GM10266 (cell line): ENCODE measurements around the gene CAVIN1.
"Not testable (repeated sequence)": the region's sequence is repeated elsewhere in the genome, so short reads cannot be mapped to it uniquely, and the experiment has no call there.

Experiments used
- DNase-seq: peaks from one replicate; pipeline ENCODE4 v3.0.0; 2012; ENCODE audit errors: extremely low spot score
- TF ChIP-seq, protein P1 (sequence below): IDR thresholded peaks from 2 replicates; pipeline ENCODE4 v1.5.1; 2012; ENCODE audit warnings: mild to moderate bottlenecking, low read depth; ENCODE audit not compliant: control insufficient read depth, insufficient read depth; ENCODE audit errors: missing control alignments

CAVIN1 gene

DNA sequence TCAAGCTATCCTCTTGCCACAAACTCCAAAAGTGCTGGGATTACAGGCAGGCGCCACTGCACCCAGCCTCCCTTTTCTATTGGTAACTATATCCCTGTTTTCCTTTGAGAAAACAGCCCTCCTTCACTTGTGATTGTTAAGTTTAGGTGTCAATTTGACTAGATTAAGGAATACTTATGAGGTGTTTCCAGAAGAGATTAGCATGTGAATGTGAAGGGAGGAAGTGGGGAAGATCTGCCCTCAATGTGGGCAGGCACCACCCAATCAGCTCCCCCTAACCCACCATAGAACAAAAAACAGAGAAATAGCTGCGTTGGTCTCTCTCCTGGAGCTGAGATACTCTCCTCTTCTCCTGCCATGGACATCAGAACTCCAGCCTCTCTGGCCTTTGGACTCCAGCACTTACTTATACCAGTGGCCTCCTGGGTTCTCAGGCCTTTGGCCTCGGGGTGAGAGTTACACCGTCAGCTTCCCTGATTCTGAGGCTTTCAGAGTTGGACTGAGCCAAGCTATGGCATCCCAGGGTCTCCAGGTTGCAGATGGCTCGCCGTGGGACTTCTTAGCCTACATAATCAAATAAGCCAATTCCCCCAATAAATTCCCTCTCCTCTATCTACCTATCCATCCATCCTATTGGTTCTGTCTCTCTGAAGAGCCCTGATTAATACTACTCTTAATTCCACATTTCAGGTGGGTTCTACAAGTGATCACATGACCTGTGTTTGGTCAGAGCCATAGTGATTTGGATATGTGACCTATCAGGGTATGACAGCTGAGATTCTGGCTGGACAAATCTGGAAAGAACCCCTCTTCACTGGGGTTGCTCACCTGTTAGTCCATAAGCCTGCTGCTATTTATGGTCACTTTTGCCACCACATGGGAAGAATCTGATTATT is 22.9 kb downstream of the CAVIN1 start:
- no peak for DNase-seq
- TF ChIP-seq, protein P1, sequence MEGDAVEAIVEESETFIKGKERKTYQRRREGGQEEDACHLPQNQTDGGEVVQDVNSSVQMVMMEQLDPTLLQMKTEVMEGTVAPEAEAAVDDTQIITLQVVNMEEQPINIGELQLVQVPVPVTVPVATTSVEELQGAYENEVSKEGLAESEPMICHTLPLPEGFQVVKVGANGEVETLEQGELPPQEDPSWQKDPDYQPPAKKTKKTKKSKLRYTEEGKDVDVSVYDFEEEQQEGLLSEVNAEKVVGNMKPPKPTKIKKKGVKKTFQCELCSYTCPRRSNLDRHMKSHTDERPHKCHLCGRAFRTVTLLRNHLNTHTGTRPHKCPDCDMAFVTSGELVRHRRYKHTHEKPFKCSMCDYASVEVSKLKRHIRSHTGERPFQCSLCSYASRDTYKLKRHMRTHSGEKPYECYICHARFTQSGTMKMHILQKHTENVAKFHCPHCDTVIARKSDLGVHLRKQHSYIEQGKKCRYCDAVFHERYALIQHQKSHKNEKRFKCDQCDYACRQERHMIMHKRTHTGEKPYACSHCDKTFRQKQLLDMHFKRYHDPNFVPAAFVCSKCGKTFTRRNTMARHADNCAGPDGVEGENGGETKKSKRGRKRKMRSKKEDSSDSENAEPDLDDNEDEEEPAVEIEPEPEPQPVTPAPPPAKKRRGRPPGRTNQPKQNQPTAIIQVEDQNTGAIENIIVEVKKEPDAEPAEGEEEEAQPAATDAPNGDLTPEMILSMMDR = no peak

DNA sequence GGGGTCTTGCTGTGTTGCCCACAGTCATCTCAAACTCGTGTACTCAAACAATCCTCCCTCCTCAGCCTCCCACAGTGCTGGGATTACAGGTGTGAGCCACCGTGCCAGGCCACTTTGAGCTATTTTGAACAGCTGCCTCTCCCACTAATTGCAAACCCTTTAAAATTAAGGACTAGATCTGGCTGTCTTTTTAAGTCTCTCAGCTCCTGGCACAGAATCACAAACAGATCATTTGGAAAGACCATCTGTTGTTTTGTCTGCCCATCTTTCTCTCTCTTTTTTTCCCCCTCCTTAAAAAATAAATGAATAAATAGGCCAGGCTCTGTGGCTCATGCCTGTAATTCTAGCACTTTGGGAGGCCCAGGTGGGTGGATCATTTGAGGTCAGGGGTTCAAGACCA is 23.9 kb downstream of the CAVIN1 start:
- TF ChIP-seq, protein P1 = no peak
- DNase-seq = no peak

DNA sequence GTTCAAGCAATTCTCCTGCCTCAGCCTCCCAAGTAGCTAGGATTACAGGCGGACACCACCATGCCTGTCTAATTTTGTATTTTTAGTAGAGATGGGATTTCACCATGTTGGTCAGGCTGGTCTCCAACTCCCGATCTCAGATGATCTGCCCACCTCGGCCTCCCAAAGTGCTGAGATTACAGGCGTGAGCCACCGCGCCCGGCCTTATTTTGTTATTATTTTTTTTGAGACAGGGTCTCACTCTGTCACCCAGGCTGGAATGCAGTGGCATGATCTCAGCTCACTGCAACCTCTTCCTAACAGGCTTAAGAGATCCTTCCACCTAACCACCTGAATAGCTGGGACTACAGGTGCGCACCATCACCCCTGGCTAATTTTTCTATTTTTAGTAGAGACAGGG is 27.5 kb downstream of the CAVIN1 start:
- not testable (repeated sequence) for DNase-seq

DNA sequence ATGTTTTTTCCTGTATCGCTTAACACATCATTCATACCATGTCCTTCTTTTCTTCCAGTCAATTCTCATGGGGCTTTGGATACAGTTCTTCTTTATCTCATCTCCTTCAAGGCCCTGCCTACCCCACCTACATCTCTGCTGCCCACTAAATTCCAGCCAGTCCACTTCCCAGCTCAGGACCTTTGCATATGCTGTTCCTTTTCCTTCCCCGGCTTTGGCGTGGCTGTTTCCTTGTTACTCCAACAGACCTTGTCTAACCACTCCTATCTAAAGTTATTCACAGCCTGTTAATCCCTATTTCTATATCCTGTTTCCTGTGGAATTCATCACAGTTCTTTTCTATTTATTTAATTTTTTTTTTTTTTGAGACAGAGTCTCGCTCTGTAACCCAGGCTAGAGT is 28.2 kb downstream of the CAVIN1 start:
- DNase-seq = no peak
- TF ChIP-seq, protein P1 = no peak

DNA sequence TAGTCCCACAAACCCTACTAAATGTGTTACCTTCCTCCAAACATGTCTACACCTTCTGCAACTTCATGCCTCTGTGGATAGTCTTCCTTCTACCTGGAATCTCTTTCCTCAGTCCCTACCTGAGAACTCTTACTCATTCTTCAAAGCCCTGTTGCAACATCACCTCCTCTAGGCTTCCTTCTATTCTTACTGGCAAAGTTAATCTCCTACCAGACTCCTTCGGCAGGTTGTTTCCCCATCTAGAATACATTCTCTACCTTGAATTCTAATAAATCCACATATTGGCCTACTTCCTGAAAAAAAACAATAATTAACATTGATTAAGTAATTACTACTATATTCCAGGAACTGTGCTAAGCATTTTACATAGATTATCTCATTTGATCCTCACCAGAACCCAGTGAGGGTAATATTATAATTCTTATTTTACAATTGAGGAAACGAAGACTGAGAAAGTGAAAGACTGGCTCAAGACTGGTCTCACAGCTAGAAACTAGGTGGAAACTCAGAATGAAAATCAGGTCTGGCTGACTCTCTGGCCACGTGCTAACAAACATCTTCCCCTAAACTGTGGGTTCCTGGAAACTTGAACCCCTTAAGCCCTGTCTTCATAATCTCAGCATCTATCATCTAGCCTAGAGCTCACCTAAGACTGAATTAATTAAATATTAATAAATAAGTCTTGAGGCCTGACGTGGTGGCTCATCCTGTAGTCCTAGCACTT is 30.2 kb downstream of the CAVIN1 start:
- no peak for DNase-seq
- TF ChIP-seq, protein P1 = no peak

DNA sequence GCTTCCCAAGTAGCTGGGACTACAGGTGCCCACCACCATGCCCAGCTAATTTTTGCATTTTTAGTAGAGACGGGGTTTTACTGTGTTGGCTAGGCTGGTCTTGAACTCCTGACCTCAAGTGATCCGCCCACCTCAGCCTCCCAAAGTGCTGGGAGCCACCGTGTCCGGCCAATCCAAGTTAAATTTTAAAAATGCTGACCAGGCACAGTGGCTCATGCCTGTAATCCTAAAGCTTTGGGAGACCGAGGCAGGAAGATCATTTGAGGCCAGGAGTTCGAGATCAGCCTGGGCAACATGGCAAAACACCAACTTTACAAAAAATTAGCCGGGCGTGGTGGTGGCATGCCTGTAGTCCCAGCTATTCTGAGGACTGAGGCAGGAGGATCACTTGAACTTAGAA is 31.6 kb downstream of the CAVIN1 start:
- DNase-seq = not testable (repeated sequence)

DNA sequence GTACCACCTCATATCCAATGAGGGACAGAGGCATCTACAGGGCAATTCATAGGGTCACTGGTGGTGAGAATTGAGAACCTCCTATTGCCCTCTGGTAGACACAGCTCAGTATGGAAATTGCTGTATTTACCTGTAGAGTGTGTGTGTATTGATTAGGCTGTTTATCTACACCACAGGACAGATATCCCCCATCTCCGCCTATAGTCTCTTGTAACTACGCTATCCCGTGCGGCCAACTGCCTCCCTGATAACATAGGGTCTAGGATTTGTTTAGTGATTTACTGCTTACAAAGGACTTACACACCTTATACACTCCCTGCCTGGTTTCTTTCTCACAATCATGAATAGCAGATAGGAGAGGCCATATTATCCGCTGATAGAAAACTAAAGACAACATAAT is 33.2 kb downstream of the CAVIN1 start:
- DNase-seq = no peak
- TF ChIP-seq, protein P1 = no peak

DNA sequence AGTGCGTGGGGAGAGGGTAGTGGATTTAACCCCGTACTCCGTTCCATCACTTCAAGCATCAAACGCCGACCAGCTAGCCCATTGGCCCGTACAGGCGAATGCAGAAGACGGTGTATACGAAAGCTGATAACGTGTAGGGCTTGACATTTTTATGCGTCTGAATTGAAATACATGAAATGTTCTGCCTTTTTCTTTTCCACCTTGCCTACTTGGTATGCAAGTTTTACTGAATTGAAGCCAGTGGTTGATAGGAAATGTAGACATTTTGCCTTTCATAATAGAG is 34.0 kb downstream of the CAVIN1 start:
- no peak for DNase-seq
- TF ChIP-seq, protein P1 = no peak
